GM10266 (cell line): Measurements from ENCODE around the gene ACAA1.

Experiments
- DNase-seq: peaks from one replicate; pipeline ENCODE4 v3.0.0; 2012; ENCODE audit errors: extremely low spot score
- CTCF ChIP-seq: IDR thresholded peaks from 2 replicates; pipeline ENCODE4 v1.5.1; 2012; ENCODE audit warnings: mild to moderate bottlenecking, low read depth; ENCODE audit not compliant: control insufficient read depth, insufficient read depth; ENCODE audit errors: missing control alignments

The ACAA1 gene

DNA sequence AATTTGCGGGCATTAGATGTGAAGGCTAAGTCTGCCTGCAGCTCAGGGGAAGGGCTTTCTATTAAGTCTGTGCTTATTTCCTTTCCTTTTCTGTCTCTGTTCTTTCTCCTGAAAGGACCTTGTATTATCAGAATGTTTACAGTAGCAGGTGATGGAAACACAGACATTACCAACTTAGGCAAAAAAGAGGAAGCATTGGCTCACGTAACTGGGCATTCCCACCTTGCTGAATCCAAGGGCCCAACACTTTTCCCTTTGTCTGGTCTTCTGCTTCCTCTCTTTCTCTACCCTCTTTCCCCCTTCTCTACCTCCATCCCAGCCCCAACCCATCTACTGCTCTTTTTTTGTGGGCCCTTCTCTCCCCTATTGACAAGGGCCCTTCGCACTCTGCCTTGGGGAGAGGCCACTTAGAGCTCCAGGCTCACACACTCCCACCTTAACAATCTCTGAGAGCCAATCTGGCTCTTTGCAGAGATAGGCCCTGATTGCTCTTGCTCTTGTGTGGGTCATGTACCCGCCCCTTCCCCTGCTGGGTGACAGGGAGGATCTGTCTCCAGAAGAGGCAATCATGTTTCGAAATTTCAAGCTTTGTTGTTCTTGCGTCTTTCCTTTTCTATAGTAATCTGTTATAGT is 35.0 kb downstream of the ACAA1 start:
- no peak for TF ChIP-seq CTCF
- no peak for DNase-seq

DNA sequence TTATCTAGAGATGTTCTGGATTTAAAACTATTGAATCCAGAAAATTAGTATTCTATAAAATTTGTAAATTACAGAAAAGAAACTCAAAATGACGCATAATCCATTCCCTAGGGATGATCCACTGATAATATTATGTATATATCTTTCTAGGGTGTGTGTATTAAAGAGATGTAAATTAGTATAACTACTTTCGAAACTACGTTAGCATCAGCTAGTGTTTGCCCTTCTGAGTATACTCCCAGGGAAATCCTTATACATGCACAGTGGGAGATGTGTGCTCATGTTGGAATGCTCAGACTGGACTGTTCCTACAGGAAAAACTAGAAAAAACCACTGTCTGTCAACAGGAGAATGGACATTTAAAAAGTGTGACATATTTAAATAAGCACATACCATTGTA is 36.4 kb downstream of the ACAA1 start:
- no peak for TF ChIP-seq CTCF
- no peak for DNase-seq

- no peak for TF ChIP-seq CTCF
- no peak for DNase-seq
Measured at GRCh38 chr3:38099518-38099917, 37.4 kb downstream of the ACAA1 start.

DNA sequence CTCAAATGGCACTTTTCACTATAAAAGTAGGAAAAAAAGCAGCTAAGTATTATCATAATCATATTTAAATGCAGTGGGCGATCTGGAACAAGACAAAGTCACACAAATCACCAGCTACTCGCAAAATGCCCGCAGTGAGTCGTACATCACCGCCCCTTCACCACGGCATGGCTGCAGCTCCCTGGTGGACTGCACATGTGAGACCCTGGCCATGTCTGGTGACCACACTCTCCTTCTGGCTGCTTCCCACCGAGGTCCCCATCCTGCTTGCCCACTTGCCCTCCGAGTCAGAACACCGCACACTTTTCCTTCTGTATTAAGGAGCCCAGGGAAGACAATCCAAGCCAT is 38.6 kb downstream of the ACAA1 start:
- no peak for TF ChIP-seq CTCF

DNA sequence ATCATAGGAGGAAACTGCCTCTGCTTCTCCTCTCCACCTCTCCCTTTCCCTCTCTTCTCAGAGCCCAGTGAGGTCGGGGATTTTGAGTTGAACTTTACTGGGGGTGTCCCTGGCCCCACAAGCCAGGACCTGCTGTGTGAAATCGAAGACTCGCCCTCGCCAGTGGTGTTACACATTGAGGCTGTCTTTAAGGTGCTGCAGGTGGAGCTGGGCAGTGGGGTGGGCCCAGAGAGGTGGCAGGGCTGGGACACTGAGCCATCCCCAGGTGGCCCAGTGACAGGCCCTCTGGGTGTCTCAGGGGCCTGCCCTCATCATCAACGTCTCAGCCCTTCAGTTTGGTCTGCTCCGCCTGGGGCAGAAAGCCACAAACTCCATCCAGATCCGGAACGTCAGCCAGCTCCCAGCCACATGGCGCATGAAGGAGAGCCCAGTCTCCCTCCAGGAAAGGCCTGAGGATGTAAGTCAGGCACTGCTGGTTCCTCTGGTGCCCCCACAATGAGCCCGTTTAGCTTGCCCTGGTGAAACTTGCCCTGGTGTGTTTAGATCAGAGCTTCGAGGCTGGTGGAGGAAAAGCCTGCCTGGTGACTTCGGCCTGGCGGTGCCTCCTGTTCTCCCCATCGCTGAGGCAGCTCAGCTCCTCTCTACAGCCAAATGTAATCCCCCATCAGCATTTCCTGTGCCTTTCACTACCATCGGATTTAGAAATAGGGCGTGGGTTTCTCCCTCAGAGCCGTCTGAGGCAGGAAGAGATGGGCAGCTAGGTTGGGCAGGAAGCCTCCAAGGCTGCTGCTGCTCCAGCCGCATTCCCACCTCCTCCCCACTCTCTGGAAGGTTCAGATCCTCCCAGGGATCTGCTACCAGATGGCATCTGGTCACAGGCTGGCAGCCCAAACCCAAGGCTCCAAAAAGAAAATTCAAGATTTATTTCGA is 39.2 kb downstream of the ACAA1 start:
- DNase-seq, result no peak
- no peak for TF ChIP-seq CTCF

More for the DNA sequence above, 38.6 kb downstream of the ACAA1 start:
- DNase-seq, result no peak

DNA sequence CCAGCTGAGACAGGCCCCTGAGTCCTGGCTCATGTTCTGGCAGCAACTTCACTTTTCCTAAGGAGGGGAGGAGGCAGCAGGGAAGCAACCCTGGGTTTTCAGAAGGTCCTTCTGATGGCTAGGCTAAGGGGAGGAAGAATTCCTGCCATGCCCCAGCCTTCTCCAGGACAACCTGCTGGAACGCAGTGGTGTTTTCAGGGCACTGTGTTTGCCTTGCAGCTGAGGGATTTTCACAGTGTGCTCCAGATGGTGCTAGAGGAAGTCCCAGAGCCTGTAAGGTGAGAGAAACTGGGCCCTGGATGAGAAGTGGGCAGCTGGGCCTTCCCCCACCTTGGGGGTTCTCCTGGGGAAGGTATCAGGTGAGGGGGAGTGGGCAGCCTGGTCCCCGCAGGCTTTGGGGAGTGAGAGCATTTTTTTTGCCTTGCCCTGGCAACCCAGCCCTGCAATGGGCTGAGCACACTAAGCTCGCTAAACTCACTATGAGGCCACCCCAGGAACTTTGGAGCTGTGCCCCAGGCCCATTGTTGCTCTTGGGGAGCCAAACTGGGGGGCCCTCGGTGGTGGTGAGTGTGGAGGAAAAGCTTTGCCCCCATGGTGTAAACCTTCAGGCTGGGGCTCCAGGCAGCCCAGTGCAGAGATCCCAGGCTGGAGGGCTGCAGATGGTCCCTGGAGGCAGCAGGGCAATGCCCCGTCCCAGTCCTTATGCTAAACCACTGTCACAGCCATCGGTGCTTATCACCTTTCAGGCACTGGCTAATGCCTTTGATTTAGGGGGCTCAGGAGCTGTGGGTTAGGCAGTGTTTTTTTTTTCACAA is 41.1 kb downstream of the ACAA1 start:
- no peak for TF ChIP-seq CTCF
- DNase-seq, result no peak

- DNase-seq, result no peak
- no peak for TF ChIP-seq CTCF
Measured at GRCh38 chr3:38094999-38095398, 41.9 kb downstream of the ACAA1 start.
